Stimulated activated CD8-positive, alpha-beta memory T cell treated with anti-CD3 and anti-CD28 coated beads, Interleukin-12 subunit alpha, Interleukin-12 subunit beta, amount 100 ng/mL, for 24 hours (primary cell): ENCODE data around the gene CAMKMT.

ENCODE experiments used
- DNase-seq: peaks from one replicate; pipeline ENCODE4 v3.0.0-alpha.2; 2020; ENCODE audit errors: extremely low read depth

The CAMKMT gene

GRCh38 chr2:44772131-44772530 is 410.4 kb downstream of the CAMKMT start:
- DNase-seq: no peak

- no peak for DNase-seq
These were observed 411.1 kb downstream of the CAMKMT start for GRCh38 chr2:44772669-44773378.

- no peak for DNase-seq
These were observed 413.2 kb downstream of the CAMKMT start for GRCh38 chr2:44774826-44775492.

- DNase-seq: no peak
These were observed 415.3 kb downstream of the CAMKMT start for GRCh38 chr2:44777036-44777435.

GRCh38 chr2:44777537-44777936 is 415.8 kb downstream of the CAMKMT start:
- DNase-seq: no peak

GRCh38 chr2:44778221-44778654 is 416.5 kb downstream of the CAMKMT start:
- no peak for DNase-seq

GRCh38 chr2:44778671-44779476 is 417.1 kb downstream of the CAMKMT start:
- no peak for DNase-seq

GRCh38 chr2:44779793-44780192 is 418.0 kb downstream of the CAMKMT start:
- DNase-seq: no peak

GRCh38 chr2:44780406-44780805 is 418.7 kb downstream of the CAMKMT start:
- no peak for DNase-seq

GRCh38 chr2:44785433-44785832 is 423.7 kb downstream of the CAMKMT start:
- DNase-seq: no peak

GRCh38 chr2:44786045-44786816 is 424.5 kb downstream of the CAMKMT start:
- DNase-seq: no peak

- no peak for DNase-seq
These were observed 425.1 kb downstream of the CAMKMT start for GRCh38 chr2:44786817-44787214.

GRCh38 chr2:44787663-44788062 is 425.9 kb downstream of the CAMKMT start:
- DNase-seq: no peak

GRCh38 chr2:44789446-44789845 is 427.7 kb downstream of the CAMKMT start:
- no peak for DNase-seq

- DNase-seq: no peak
These were observed 428.4 kb downstream of the CAMKMT start for GRCh38 chr2:44789971-44790721.

- DNase-seq: no peak
These were observed 431.6 kb downstream of the CAMKMT start for GRCh38 chr2:44793322-44793870.

- no peak for DNase-seq
These were observed 435.0 kb downstream of the CAMKMT start for GRCh38 chr2:44796771-44797170.

- no peak for DNase-seq
These were observed 436.5 kb downstream of the CAMKMT start for GRCh38 chr2:44798139-44798659.

- DNase-seq: no peak
These were observed 437.4 kb downstream of the CAMKMT start for GRCh38 chr2:44799105-44799504.

- DNase-seq: no peak
These were observed 438.0 kb downstream of the CAMKMT start for GRCh38 chr2:44799754-44800153.
